ENCODE measurements around the gene ROBO1. TPM values are rescaled to one million over a fixed set of nuclear protein-coding genes. Genes with fewer than 3 reads are reported as not detected.
A peak's percentile ranks its signal among the peaks of the same experiment; 100 is the strongest.

Gene ROBO1
- total RNA-seq, 6 experiments from 2014 or later, result 1.1 to 7.2 (median 4.3) TPM

GRCh38 chr3:79253704-79254103 lies 514.1 kb downstream of the ROBO1 start:
- intact Hi-C loops (cut with DNase I), result no loop called here
- Histone ChIP-seq H3K4me1 (no peaks in the 10 kb centered on the region), H3K27me3 (no peaks in the 10 kb centered on the region), H3K36me3 (no peaks in the 10 kb centered on the region), H3K27ac (no peak overlapping the region), H3K4me3 (no peak overlapping the region), H3K9me3 (no peaks in the 10 kb centered on the region)
- no peak for DNase-seq
- 61% methylated on average over 4 of the region's 4 CpGs for WGBS (ENCODE audit: insufficient coverage, low coverage, low lambda C conversion rate, missing lambda C conversion rate)
- TF ChIP-seq, protein P1, sequence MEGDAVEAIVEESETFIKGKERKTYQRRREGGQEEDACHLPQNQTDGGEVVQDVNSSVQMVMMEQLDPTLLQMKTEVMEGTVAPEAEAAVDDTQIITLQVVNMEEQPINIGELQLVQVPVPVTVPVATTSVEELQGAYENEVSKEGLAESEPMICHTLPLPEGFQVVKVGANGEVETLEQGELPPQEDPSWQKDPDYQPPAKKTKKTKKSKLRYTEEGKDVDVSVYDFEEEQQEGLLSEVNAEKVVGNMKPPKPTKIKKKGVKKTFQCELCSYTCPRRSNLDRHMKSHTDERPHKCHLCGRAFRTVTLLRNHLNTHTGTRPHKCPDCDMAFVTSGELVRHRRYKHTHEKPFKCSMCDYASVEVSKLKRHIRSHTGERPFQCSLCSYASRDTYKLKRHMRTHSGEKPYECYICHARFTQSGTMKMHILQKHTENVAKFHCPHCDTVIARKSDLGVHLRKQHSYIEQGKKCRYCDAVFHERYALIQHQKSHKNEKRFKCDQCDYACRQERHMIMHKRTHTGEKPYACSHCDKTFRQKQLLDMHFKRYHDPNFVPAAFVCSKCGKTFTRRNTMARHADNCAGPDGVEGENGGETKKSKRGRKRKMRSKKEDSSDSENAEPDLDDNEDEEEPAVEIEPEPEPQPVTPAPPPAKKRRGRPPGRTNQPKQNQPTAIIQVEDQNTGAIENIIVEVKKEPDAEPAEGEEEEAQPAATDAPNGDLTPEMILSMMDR (IDR thresholded peaks at IDR 0.05), result no peak
- no peak for TF ChIP-seq POLR2A (IDR thresholded peaks at IDR 0.05)
- ATAC-seq, result no peak

- no peak overlapping the region for H3K27ac ChIP-seq
- TF ChIP-seq POLR2A (IDR thresholded peaks at IDR 0.05), result no peak
- TF ChIP-seq, protein P1 (IDR thresholded peaks at IDR 0.05), result no peak
- no peak for ATAC-seq
- no peaks in the 10 kb centered on the region for H3K4me1 ChIP-seq
- no peak overlapping the region for H3K4me3 ChIP-seq
- H3K9me3 ChIP-seq, result no peaks in the 10 kb centered on the region
- no peak for DNase-seq
- WGBS (ENCODE audit: insufficient coverage, low coverage, low lambda C conversion rate, missing lambda C conversion rate), result 59% methylated on average over 2 of the region's 2 CpGs
- intact Hi-C loops (cut with DNase I), result no loop called here
- no peaks in the 10 kb centered on the region for H3K27me3 ChIP-seq
- no peaks in the 10 kb centered on the region for H3K36me3 ChIP-seq
Measured at GRCh38 chr3:79253271-79253670, 514.5 kb downstream of the ROBO1 start.

DNA sequence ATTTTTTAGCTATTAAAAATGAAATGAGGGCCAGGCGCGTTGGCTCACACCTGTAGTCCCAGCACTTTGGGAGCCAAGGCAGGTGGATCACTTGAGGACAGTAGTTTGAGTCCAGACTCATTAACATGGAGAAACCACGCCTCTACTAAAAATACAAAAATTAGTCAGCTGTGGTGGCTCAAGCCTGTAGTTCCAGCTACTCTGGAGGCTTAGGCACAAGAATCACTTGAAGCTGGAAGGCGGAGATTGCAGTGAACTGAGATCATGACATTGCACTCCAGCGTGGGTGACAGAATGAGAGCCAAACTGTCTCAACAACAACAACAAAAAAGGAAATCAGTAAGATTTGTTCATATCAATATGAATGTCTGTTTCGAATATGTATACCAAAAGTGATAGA lies 517.1 kb downstream of the ROBO1 start:
- intact Hi-C loops (cut with DNase I), result no loop called here
- no peaks in the 10 kb centered on the region for H3K4me1 ChIP-seq
- H3K4me3 ChIP-seq, result no peak overlapping the region
- no peak for DNase-seq
- no peak overlapping the region for H3K27ac ChIP-seq
- WGBS (ENCODE audit: insufficient coverage, low coverage, low lambda C conversion rate, missing lambda C conversion rate), result 82% methylated on average over 6 of the region's 6 CpGs
- H3K27me3 ChIP-seq, result no peaks in the 10 kb centered on the region
- no peaks in the 10 kb centered on the region for H3K36me3 ChIP-seq
- ATAC-seq, result no peak
- TF ChIP-seq, protein P1 (IDR thresholded peaks at IDR 0.05), result no peak
- TF ChIP-seq POLR2A (IDR thresholded peaks at IDR 0.05), result no peak
- H3K9me3 ChIP-seq, result no peaks in the 10 kb centered on the region

DNA sequence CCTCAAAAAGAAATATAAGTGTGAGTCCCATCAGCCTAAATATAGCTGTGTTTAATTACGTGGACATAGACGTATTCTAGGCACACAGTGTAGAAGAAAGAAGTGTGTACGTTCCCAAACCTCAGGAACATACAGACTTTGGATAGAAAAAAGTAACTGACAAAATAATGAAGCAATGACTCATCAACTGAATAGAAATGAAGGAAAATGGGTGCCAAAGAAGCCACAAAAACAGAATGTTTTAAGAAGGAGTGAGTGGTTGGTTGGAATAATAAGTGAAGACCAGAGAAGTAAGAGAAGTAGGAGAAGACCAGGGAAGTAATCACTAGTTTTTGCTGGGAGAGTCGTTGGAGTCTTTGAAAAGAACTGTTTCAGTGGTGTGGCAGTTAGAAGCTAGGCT lies 518.1 kb downstream of the ROBO1 start:
- DNase-seq, result no peak
- ATAC-seq, result no peak
- TF ChIP-seq, protein P1 (IDR thresholded peaks at IDR 0.05), result no peak
- TF ChIP-seq POLR2A (IDR thresholded peaks at IDR 0.05), result no peak
- H3K4me1 ChIP-seq, result no peaks in the 10 kb centered on the region
- WGBS (ENCODE audit: insufficient coverage, low coverage, low lambda C conversion rate, missing lambda C conversion rate), result 55% methylated on average over 4 of the region's 4 CpGs
- no peaks in the 10 kb centered on the region for H3K27me3 ChIP-seq
- H3K36me3 ChIP-seq, result no peaks in the 10 kb centered on the region
- H3K9me3 ChIP-seq, result no peaks in the 10 kb centered on the region
- H3K4me3 ChIP-seq, result no peak overlapping the region
- no peak overlapping the region for H3K27ac ChIP-seq
- intact Hi-C loops (cut with DNase I), result no loop called here

DNA sequence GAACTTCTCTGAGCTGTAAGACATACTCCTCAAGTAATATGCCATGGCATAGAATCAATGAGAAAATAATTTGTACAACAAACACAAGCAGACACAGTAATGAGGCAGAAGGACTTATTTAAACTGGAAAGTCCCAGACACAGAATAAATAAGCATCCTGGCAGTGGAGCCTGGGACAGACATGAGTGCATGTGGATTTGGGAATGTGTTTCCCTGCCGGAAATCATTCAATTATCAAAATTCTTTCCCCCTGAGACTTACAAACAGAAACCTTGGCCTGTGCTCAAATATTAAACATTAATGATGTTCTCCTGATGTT lies 520.1 kb downstream of the ROBO1 start:
- WGBS (ENCODE audit: insufficient coverage, low coverage, low lambda C conversion rate, missing lambda C conversion rate), result 17% methylated on average over 1 of the region's 1 CpG
- Histone ChIP-seq H3K4me3 (no peak overlapping the region), H3K36me3 (no peaks in the 10 kb centered on the region), H3K9me3 (no peaks in the 10 kb centered on the region), H3K4me1 (no peaks in the 10 kb centered on the region), H3K27me3 (no peaks in the 10 kb centered on the region), H3K27ac (no peak overlapping the region)
- DNase-seq, result no peak
- peak; percentile 35 to 93 (median 42) for ATAC-seq
- TF ChIP-seq, protein P1 (IDR thresholded peaks at IDR 0.05), result no peak
- no peak for TF ChIP-seq POLR2A (IDR thresholded peaks at IDR 0.05)
- intact Hi-C loops (cut with DNase I), result no loop called here

Measured in right lobe of liver (tissue), 6 donors.